CD14-positive monocyte (primary cell): Measurements from ENCODE around the gene SCYL1. TPM values are rescaled to one million over a fixed set of nuclear protein-coding genes. Genes with fewer than 3 reads are reported as not detected.

Experiments used
- DNase-seq, 3 donors: peaks; one replicate each; pipeline ENCODE4 v3.0.0-alpha.2; 2011 to 2022
- H2AFZ ChIP-seq: 2 replicates; pipeline ENCODE4 v1.6.0; 2012; ENCODE audit warnings: mild to moderate bottlenecking, low read depth, low read length, inconsistent platforms; ENCODE audit not compliant: insufficient read depth, poor library complexity, severe bottlenecking
- H3K27ac ChIP-seq, 2 donors: 1 replicate in 1 of 2; 2 replicates in 1 of 2; pipeline ENCODE4 v1.5.1; 2012 to 2013; ENCODE audit warnings: low read length in 2 of 2, control low read depth in 1 of 2, inconsistent platforms in 1 of 2, low read depth in 1 of 2, mild to moderate bottlenecking in 1 of 2
- H3K27me3 ChIP-seq, 2 donors: one replicate each; pipeline versions ENCODE4 v1.6.0 to v1.6.1; 2011 to 2013; ENCODE audit warnings: low read length in 2 of 2; ENCODE audit not compliant: control insufficient read depth in 2 of 2, insufficient read depth in 2 of 2
- H3K36me3 ChIP-seq, 2 donors: replicated peaks in 1 of 2; 1 replicate in 1 of 2; 2 replicates in 1 of 2; pipeline versions ENCODE4 v1.5.1 to v1.6.1; 2012 to 2013; ENCODE audit warnings: low read length in 2 of 2, control low read depth in 1 of 2, inconsistent platforms in 1 of 2, mild to moderate bottlenecking in 1 of 2; ENCODE audit not compliant: insufficient read depth in 2 of 2, control insufficient read depth in 1 of 2
- H3K4me1 ChIP-seq, 2 donors: 1 replicate in 1 of 2; 2 replicates in 1 of 2; pipeline versions ENCODE4 v1.5.1 to v1.6.1; 2012 to 2013; ENCODE audit warnings: low read length in 2 of 2, control low read depth in 1 of 2, inconsistent platforms in 1 of 2, mild to moderate bottlenecking in 1 of 2, moderate library complexity in 1 of 2; ENCODE audit not compliant: insufficient read depth in 2 of 2, control insufficient read depth in 1 of 2
- H3K4me2 ChIP-seq: replicated peaks from 2 replicates; pipeline ENCODE3; 2012; ENCODE audit warnings: low read length, moderate library complexity, mild to moderate bottlenecking; ENCODE audit not compliant: poor library complexity, severe bottlenecking; ENCODE audit errors: extremely low read depth
- H3K4me3 ChIP-seq, 3 experiments: fragments of 200-600 bp in 1 of 3; sonication (generic) in 1 of 3; replicated peaks in 1 of 3; 1 replicate in 2 of 3; 2 replicates in 1 of 3; pipeline ENCODE4 v1.5.1; 2011 to 2013; ENCODE audit warnings: low read length in 3 of 3, mild to moderate bottlenecking in 3 of 3, control low read depth in 2 of 3, low read depth in 2 of 3, inconsistent platforms in 1 of 3, moderate library complexity in 1 of 3
- H3K79me2 ChIP-seq: 2 replicates; pipeline ENCODE4 v1.6.0; 2012; ENCODE audit warnings: mild to moderate bottlenecking, control low read depth, inconsistent platforms, low read length, moderate library complexity; ENCODE audit not compliant: insufficient read depth
- H3K9ac ChIP-seq: 2 replicates; pipeline ENCODE4 v1.6.0; 2017; ENCODE audit warnings: low read length, mild to moderate bottlenecking; ENCODE audit not compliant: insufficient read depth, poor library complexity, severe bottlenecking
- H3K9me3 ChIP-seq, 2 donors: replicated peaks in 1 of 2; 1 replicate in 1 of 2; 2 replicates in 1 of 2; pipeline versions ENCODE4 v1.5.1 to v1.6.1; 2012 to 2013; ENCODE audit warnings: low read length in 2 of 2, control low read depth in 1 of 2; ENCODE audit not compliant: control insufficient read depth in 1 of 2, insufficient read depth in 1 of 2
- H4K20me1 ChIP-seq: 2 replicates; pipeline ENCODE4 v1.6.0; 2012; ENCODE audit warnings: mild to moderate bottlenecking, low read length, control low read depth, moderate library complexity; ENCODE audit not compliant: insufficient read depth
- H3K27ac Mint-ChIP-seq, 7 donors: one replicate each; pipeline ENCODE4 v1.8.0; 2020; ENCODE audit warnings: mild to moderate bottlenecking in 7 of 7, mixed read lengths in 7 of 7, moderate library complexity in 6 of 7, inconsistent platforms in 2 of 7
- H3K27me3 Mint-ChIP-seq, 3 donors: one replicate each; pipeline ENCODE4 v1.8.0; 2021 to 2022; ENCODE audit warnings: low read depth in 3 of 3, mild to moderate bottlenecking in 3 of 3, mixed read lengths in 3 of 3, moderate library complexity in 3 of 3, inconsistent platforms in 1 of 3
- H3K36me3 Mint-ChIP-seq, 2 donors: one replicate each; pipeline ENCODE4 v1.8.0; 2020; ENCODE audit warnings: mixed read lengths in 2 of 2, inconsistent platforms in 1 of 2, mild to moderate bottlenecking in 1 of 2
- H3K4me1 Mint-ChIP-seq: one replicate; pipeline ENCODE4 v1.8.0; 2020; ENCODE audit warnings: mild to moderate bottlenecking, mixed read lengths
- H3K4me3 Mint-ChIP-seq, 2 donors: one replicate each; pipeline ENCODE4 v1.8.0; 2020; ENCODE audit warnings: mild to moderate bottlenecking in 2 of 2, mixed read lengths in 2 of 2, moderate library complexity in 1 of 2
- H3K9me3 Mint-ChIP-seq, 7 donors: one replicate each; pipeline ENCODE4 v1.8.0; 2020 to 2022; ENCODE audit warnings: mixed read lengths in 7 of 7, mild to moderate bottlenecking in 6 of 7, moderate library complexity in 6 of 7, inconsistent platforms in 2 of 7
- WGBS: methylation state at CpG from one replicate; pipeline ENCODE4 v1.1.5; 2013; ENCODE audit warnings: missing lambda C conversion rate; ENCODE audit not compliant: insufficient coverage; 5-methylcytosine and 5-hydroxymethylcytosine counted together
- intact Hi-C, 2 donors: fragments of 100-400 bp; cut with micrococcal nuclease; formaldehyde crosslinking; loops; one replicate each; pipeline versions ENCODE4 v1.15.0 to v1.15.1; 2023
- polyA plus RNA-seq, 3 donors: library from polyadenylated mRNA; depleted of rRNA in 1 of 3; unstranded in 2 of 3; stranded (reverse) in 1 of 3; fragments of 300-500 nt in 2 of 3; fragments of >200 nt in 1 of 3; fragmentation: Illumina TruSeq in 2 of 3; gene quantifications; 1 replicate in 2 of 3; 2 replicates in 1 of 3; pipeline ENCODE4 v1.2.3, GENCODE V29; 2012 to 2021
- TF ChIP-seq, protein P1 (sequence below): fragments of 200-600 bp; IDR thresholded peaks from one replicate; pipeline ENCODE4 v1.8.0; 2022; ENCODE audit warnings: antibody characterized with exemption, mild to moderate bottlenecking

Gene SCYL1
- polyA plus RNA-seq, 3 donors: 18.6 to 71.6 (median 29.7) TPM

DNA sequence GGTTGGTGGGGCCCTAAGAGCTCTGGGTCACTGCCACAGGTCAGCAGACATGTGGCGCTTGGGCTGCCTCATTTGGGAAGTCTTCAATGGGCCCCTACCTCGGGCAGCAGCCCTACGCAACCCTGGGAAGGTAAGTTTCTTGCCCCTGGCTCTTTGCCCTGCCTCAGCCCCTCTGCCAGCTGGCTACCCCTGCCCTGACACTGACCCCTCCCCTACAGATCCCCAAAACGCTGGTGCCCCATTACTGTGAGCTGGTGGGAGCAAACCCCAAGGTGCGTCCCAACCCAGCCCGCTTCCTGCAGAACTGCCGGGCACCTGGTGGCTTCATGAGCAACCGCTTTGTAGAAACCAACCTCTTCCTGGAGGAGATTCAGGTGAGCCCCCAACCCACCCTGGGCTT lies 1.9 kb downstream of the SCYL1 start:
- Histone ChIP-seq H3K4me1 (peaks cover 38 to 44% of the 10 kb centered on the region in 2 donors), H2AFZ (no peak overlapping the region), H3K4me2 (peak overlapping the region; percentile 91), H3K79me2 (peaks cover 20% of the 10 kb centered on the region), H4K20me1 (peaks cover 45% of the 10 kb centered on the region), H3K36me3 (peaks cover 36 to 55% of the 10 kb centered on the region in 2 donors), H3K9ac (no peak overlapping the region), H3K27me3 (no peaks in the 10 kb centered on the region), H3K27ac (no peak overlapping the region), H3K4me3 (no peak overlapping the region), H3K9me3 (no peaks in the 10 kb centered on the region)
- peak in 1 of 3 donors; percentile 2 for DNase-seq
- TF ChIP-seq, protein P1, sequence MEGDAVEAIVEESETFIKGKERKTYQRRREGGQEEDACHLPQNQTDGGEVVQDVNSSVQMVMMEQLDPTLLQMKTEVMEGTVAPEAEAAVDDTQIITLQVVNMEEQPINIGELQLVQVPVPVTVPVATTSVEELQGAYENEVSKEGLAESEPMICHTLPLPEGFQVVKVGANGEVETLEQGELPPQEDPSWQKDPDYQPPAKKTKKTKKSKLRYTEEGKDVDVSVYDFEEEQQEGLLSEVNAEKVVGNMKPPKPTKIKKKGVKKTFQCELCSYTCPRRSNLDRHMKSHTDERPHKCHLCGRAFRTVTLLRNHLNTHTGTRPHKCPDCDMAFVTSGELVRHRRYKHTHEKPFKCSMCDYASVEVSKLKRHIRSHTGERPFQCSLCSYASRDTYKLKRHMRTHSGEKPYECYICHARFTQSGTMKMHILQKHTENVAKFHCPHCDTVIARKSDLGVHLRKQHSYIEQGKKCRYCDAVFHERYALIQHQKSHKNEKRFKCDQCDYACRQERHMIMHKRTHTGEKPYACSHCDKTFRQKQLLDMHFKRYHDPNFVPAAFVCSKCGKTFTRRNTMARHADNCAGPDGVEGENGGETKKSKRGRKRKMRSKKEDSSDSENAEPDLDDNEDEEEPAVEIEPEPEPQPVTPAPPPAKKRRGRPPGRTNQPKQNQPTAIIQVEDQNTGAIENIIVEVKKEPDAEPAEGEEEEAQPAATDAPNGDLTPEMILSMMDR: no peak
- H3K4me3 Mint-ChIP-seq: peak overlapping the region in 1 of 2 donors; percentile 31
- H3K9me3 Mint-ChIP-seq: no peaks in the 10 kb centered on the region
- intact Hi-C loops: no loop called here
- H3K27me3 Mint-ChIP-seq: peaks cover 0 to 2% (median 0%) of the 10 kb centered on the region in 3 donors
- peaks cover 42% of the 10 kb centered on the region for H3K4me1 Mint-ChIP-seq
- peaks cover 37 to 47% of the 10 kb centered on the region in 2 donors for H3K36me3 Mint-ChIP-seq
- 94% methylated on average over 8 of the region's 8 CpGs for WGBS
- H3K27ac Mint-ChIP-seq: peak overlapping the region in 1 of 7 donors; percentile 59

GRCh38 chr11:65528819-65529350 lies 4.0 kb downstream of the SCYL1 start:
- intact Hi-C loops: no loop called here
- Mint-ChIP-seq H3K4me3 (no peak overlapping the region), H3K36me3 (peaks cover 49 to 68% of the 10 kb centered on the region in 2 donors), H3K27me3 (peaks cover 0 to 2% (median 0%) of the 10 kb centered on the region in 3 donors), H3K4me1 (peaks cover 22% of the 10 kb centered on the region), H3K9me3 (no peaks in the 10 kb centered on the region), H3K27ac (peak overlapping the region in 1 of 7 donors; percentile 9)
- no peak overlapping the region for H3K4me2 ChIP-seq
- H3K27me3 ChIP-seq: no peaks in the 10 kb centered on the region
- no peak overlapping the region for H3K27ac ChIP-seq
- no peaks in the 10 kb centered on the region for H3K9me3 ChIP-seq
- 100% methylated on average over 5 of the region's 12 CpGs for WGBS
- DNase-seq: peak in 1 of 3 donors; percentile 1
- peaks cover 20 to 25% of the 10 kb centered on the region in 2 donors for H3K4me1 ChIP-seq
- no peak overlapping the region for H2AFZ ChIP-seq
- H4K20me1 ChIP-seq: peaks cover 49% of the 10 kb centered on the region
- peaks cover 20% of the 10 kb centered on the region for H3K79me2 ChIP-seq
- no peak overlapping the region for H3K9ac ChIP-seq
- peaks cover 51 to 74% of the 10 kb centered on the region in 2 donors for H3K36me3 ChIP-seq
- H3K4me3 ChIP-seq: no peak overlapping the region
- TF ChIP-seq, protein P1: no peak
